HFFc6 (cell line): ENCODE results near the gene ADAMTSL5. TPM values are rescaled to one million over a fixed set of nuclear protein-coding genes. Genes with fewer than 3 reads are reported as not detected.
A peak's percentile ranks its signal among the peaks of the same experiment; 100 is the strongest.

Experiments
- DNase-seq: peaks from one replicate; pipeline ENCODE4 v3.0.0-alpha.2; 2018
- H3K27ac Mint-ChIP-seq: 2 replicates; pipeline ENCODE4 v1.8.0; 2020; ENCODE audit warnings: mild to moderate bottlenecking, mixed read lengths
- H3K27me3 Mint-ChIP-seq: 2 replicates; pipeline ENCODE4 v1.8.0; 2021; ENCODE audit warnings: mild to moderate bottlenecking, moderate library complexity, mixed read lengths; ENCODE audit not compliant: insufficient read depth
- H3K36me3 Mint-ChIP-seq: 2 replicates; pipeline ENCODE4 v1.8.0; 2021; ENCODE audit warnings: low read depth, mixed read lengths
- H3K4me1 Mint-ChIP-seq: 2 replicates; pipeline ENCODE4 v1.8.0; 2020; ENCODE audit warnings: low read depth, mixed read lengths
- H3K4me3 Mint-ChIP-seq: 2 replicates; pipeline ENCODE4 v1.8.0; 2020; ENCODE audit warnings: mild to moderate bottlenecking, moderate library complexity, mixed read lengths
- H3K9me3 Mint-ChIP-seq: 2 replicates; pipeline ENCODE4 v1.8.0; 2020; ENCODE audit warnings: mild to moderate bottlenecking, mixed read lengths
- total RNA-seq, 6 experiments: library from RNA; stranded (reverse); fragmentation: NEBNext Ultra II Directional; extraction: Animal tissue kit (Norgen Biotek cat#: 25700); gene quantifications; 2 replicates in 1 of 6; 3 replicates in 5 of 6; pipeline ENCODE4 v1.2.3, GENCODE V29; 2021
- TF ChIP-seq, protein P1 (sequence below): fragments of 200-600 bp; sonication (generic); IDR thresholded peaks from 2 replicates; pipeline ENCODE4 v1.5.0; 2021; ENCODE audit warnings: antibody characterized with exemption, mild to moderate bottlenecking

Gene ADAMTSL5
- total RNA-seq, 6 experiments from 2014 or later: 14.9 to 20.5 (median 16.2) TPM

- no peak for DNase-seq
- Mint-ChIP-seq H3K27me3 (peaks cover 2% of the 10 kb centered on the region; the same call in 1 of the 2 replicates), H3K27ac (no peak overlapping the region), H3K9me3 (0 out of 2 replicates have a peak, but pooled peaks cover 3% of the 10 kb centered on the region), H3K4me1 (peaks cover 5% of the 10 kb centered on the region; the same call in 1 of the 2 replicates), H3K4me3 (peak overlapping the region; percentile 84), H3K36me3 (no peaks in the 10 kb centered on the region; the same call in 1 of the 2 replicates)
- TF ChIP-seq, protein P1, sequence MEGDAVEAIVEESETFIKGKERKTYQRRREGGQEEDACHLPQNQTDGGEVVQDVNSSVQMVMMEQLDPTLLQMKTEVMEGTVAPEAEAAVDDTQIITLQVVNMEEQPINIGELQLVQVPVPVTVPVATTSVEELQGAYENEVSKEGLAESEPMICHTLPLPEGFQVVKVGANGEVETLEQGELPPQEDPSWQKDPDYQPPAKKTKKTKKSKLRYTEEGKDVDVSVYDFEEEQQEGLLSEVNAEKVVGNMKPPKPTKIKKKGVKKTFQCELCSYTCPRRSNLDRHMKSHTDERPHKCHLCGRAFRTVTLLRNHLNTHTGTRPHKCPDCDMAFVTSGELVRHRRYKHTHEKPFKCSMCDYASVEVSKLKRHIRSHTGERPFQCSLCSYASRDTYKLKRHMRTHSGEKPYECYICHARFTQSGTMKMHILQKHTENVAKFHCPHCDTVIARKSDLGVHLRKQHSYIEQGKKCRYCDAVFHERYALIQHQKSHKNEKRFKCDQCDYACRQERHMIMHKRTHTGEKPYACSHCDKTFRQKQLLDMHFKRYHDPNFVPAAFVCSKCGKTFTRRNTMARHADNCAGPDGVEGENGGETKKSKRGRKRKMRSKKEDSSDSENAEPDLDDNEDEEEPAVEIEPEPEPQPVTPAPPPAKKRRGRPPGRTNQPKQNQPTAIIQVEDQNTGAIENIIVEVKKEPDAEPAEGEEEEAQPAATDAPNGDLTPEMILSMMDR: no peak
Observed at GRCh38 chr19:1511318-1512317, 1.2 kb downstream of the ADAMTSL5 start.

DNA sequence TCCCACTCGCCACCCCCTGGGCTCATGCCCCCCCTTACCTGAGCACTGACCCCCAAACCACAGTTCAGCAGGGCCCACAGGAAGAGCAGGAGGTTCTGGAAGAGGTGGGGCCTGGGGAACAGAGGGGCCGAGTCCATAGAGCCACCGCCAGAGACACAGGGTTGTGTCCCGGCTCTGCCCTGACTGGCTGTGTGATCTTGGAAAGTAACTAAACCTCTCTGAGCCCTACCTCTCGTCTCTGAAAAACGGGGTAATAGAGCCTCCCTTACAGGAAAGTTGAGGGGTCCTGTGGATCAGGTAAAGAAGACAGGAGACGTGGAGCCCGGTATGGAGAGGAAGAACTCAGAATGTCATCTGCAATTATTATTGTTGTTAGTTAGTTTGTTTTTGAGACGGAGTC is 2.0 kb downstream of the ADAMTSL5 start:
- peaks cover 3% of the 10 kb centered on the region; the same call in 1 of the 2 replicates for H3K27me3 Mint-ChIP-seq
- H3K9me3 Mint-ChIP-seq: 0 out of 2 replicates have a peak, but pooled peaks cover 3% of the 10 kb centered on the region
- H3K4me1 Mint-ChIP-seq: peaks cover 5% of the 10 kb centered on the region; the same call in 1 of the 2 replicates
- DNase-seq: no peak
- no peaks in the 10 kb centered on the region; the same call in 1 of the 2 replicates for H3K36me3 Mint-ChIP-seq
- H3K27ac Mint-ChIP-seq: no peak overlapping the region
- TF ChIP-seq, protein P1: no peak
- no peak overlapping the region for H3K4me3 Mint-ChIP-seq

DNA sequence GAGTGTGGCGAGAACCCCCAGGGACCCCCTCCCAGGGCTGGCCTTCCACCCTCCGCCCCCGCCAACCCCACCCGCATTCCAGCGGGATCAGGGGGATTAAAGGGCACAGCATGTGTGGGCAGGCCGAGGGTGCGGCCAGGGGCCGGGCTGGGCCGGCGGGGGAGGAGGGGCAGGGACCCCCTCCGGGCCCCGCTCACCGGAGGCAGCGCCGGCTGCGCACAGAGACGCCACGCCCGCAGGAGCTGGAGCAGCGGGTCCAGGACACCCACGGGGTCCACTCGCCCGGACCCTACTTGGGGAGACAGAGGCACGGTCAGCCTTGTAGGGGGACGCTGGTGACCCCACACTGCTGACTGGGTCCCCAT is 2.4 kb downstream of the ADAMTSL5 start:
- no peak overlapping the region for H3K27ac Mint-ChIP-seq
- H3K36me3 Mint-ChIP-seq: peaks cover 3% of the 10 kb centered on the region; the same call in 1 of the 2 replicates
- DNase-seq: no peak
- H3K4me3 Mint-ChIP-seq: no peak overlapping the region
- 0 out of 2 replicates have a peak, but pooled peaks cover 3% of the 10 kb centered on the region for H3K9me3 Mint-ChIP-seq
- peaks cover 3% of the 10 kb centered on the region; the same call in 1 of the 2 replicates for H3K27me3 Mint-ChIP-seq
- TF ChIP-seq, protein P1: no peak
- peaks cover 5% of the 10 kb centered on the region; the same call in 1 of the 2 replicates for H3K4me1 Mint-ChIP-seq

DNA sequence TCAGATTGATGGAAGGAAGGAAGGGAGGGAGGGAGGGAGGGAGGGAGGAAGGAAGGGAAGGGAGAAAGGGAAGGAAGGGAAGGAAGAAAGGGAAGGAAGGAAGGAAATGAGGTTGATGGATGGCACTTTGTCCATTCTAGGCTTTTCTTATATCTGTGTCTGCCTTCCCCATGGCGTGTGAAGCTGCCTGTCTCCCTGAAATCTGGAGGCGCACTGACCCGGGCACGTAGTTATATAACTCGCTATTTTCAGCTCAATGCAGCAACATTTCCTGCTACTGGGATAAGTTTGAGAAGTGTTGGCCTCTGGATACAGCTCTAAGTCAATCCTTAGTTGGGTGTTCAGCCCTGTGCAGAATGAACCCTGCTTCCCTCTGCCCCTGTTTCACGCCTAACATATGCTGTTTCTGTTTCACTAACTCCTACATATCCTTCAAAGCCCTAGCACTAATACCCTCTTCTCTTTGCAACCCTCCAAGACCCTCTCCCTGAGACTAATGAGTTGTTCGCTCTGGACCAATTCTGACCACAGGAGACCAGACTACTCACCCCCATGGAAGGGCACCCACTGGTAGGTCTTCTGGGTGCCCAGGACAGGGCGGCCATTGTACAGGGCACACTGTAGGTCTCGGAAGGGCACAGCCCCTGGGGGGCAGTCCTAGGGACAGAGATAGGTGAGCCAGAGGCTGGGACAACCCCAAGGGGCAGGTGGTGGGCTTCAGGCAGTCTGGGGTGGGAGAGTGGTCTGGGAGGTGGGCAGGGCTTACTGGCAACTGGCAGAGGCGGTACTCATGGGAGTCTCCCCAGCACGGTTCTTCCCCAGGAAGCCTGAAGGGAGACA is 3.0 kb downstream of the ADAMTSL5 start:
- DNase-seq: no peak
- TF ChIP-seq, protein P1: no peak
- Mint-ChIP-seq H3K4me3 (no peak overlapping the region), H3K36me3 (peaks cover 6% of the 10 kb centered on the region; the same call in 1 of the 2 replicates), H3K9me3 (0 out of 2 replicates have a peak, but pooled peaks cover 3% of the 10 kb centered on the region), H3K27ac (no peak overlapping the region), H3K4me1 (peaks cover 5% of the 10 kb centered on the region; the same call in 1 of the 2 replicates), H3K27me3 (peaks cover 3% of the 10 kb centered on the region)

DNA sequence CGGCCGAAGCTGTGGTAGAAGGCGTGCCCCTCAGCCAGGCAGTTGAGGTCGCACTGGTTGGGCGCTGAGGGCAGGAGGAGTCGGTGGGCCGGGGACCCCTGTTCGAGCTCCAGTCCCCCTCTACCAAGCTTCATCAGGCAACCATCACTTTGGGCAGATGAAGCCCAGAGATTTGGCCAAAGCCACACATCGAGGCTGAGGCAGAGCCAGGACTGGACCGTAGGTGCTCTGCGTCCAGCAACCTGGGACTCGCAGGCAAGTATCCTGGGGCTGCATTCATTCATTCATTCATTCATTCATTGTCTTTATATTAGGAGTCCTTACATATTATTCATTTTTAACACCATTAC is 4.3 kb downstream of the ADAMTSL5 start:
- Mint-ChIP-seq H3K36me3 (peaks cover 6% of the 10 kb centered on the region; the same call in 1 of the 2 replicates), H3K9me3 (0 out of 2 replicates have a peak, but pooled peaks cover 3% of the 10 kb centered on the region), H3K4me1 (peaks cover 5% of the 10 kb centered on the region; the same call in 1 of the 2 replicates), H3K4me3 (no peak overlapping the region), H3K27me3 (peaks cover 6% of the 10 kb centered on the region), H3K27ac (no peak overlapping the region)
- TF ChIP-seq, protein P1: no peak
- no peak for DNase-seq
